ENCODE measurements around the gene BCL3. TPM values are rescaled to one million over a fixed set of nuclear protein-coding genes. Genes with fewer than 3 reads are reported as not detected.

The BCL3 gene
- polyA plus RNA-seq, 1 donor (not counting 4 experiments of a cell fraction or from before 2014, with no cell fraction given) = 1.1 TPM

DNA sequence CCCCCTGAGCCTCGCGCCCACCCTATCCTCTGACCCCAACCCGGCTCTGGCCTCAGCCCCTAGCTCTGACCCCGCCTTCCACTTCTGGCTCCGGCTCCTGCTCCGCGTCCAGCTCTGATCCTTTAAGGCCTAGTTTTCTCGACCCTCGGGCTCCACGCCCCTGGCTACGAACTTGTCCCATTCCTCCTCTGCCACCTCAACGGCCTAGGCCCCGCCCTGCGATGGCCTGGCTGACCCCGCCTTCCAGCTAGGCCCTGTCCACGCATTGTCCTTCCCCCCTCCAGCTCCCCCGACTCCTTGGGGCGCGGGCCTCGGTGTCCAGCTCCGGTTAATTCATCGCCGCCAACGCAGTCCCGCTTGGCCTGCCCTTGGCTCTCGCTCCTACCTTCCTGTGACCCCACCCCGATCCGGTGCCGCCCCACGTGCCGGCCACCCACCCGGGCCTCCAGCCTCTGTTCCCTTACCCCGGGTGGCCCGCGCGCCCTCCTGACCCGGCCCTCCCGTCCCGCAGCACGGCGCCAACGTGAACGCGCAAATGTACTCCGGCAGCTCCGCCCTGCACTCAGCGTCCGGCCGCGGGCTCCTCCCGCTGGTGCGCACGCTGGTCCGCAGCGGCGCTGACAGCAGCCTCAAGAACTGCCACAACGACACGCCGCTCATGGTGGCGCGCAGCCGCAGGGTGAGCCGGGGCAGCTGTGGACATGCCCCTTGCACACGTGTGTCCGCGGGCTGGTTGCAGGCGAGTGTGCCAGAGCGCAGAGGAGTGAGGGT lies 9.4 kb downstream of the BCL3 start:
- peaks cover 19% of the 10 kb centered on the region for H3K4me1 ChIP-seq (ENCODE audit: control insufficient read depth, extremely low read depth, insufficient read depth, low read length)
- no peak overlapping the region for H3K4me2 ChIP-seq (ENCODE audit: control insufficient read depth, extremely low read depth, insufficient read depth, low read depth, low read length)
- no peak overlapping the region for H3K27ac ChIP-seq (ENCODE audit: control insufficient read depth, insufficient read depth, low read length)
- H3K36me3 ChIP-seq (ENCODE audit: control insufficient read depth in 2 of 2, extremely low read depth in 1 of 2, insufficient read depth in 2 of 2, low read length in 2 of 2) = peaks cover 15 to 21% of the 10 kb centered on the region in 2 experiments
- no peaks in the 10 kb centered on the region for H3K9me1 ChIP-seq (ENCODE audit: control insufficient read depth, extremely low read depth, insufficient read depth, low read length)
- H3K9me3 ChIP-seq (ENCODE audit: control insufficient read depth, low read depth, low read length) = no peaks in the 10 kb centered on the region
- no peak overlapping the region for H3K9ac ChIP-seq (ENCODE audit: control insufficient read depth, extremely low read depth, insufficient read depth, low read length)
- no peaks in the 10 kb centered on the region for H4K20me1 ChIP-seq (ENCODE audit: control insufficient read depth, extremely low read depth, insufficient read depth, low read length)
- dilution Hi-C loops (cut with MboI; ENCODE audit: extremely low pct_ligation_motif_present, low sequenced_read_pairs) = no loop called here
- no peak overlapping the region for H3K4me3 ChIP-seq (ENCODE audit: control insufficient read depth in 2 of 3, extremely low read depth in 1 of 3, insufficient read depth in 2 of 3, low read depth in 1 of 3, low read length in 3 of 3)
- DNase-seq (ENCODE audit: low read depth, low spot score) (no peak), FAIRE-seq (no peak)
- TF ChIP-seq CTCF (optimal IDR thresholded peaks at IDR 0.05 in 1 of 3, IDR thresholded peaks at IDR 0.05 in 1 of 3, conservative IDR thresholded peaks at IDR 0.05 in 1 of 3; ENCODE audit: extremely low read depth in 1 of 3, insufficient read depth in 2 of 3, low read length in 3 of 3) (no peak), EZH2 (IDR thresholded peaks at IDR 0.05; ENCODE audit: low read length) (no peak)
- H2AFZ ChIP-seq (ENCODE audit: control insufficient read depth, low read length) = no peak overlapping the region
- peaks cover 3% of the 10 kb centered on the region for H3K79me2 ChIP-seq (ENCODE audit: control insufficient read depth, insufficient read depth, low read length)
- H3K27me3 ChIP-seq (ENCODE audit: control insufficient read depth, extremely low read depth, insufficient read depth, low read length) = no peaks in the 10 kb centered on the region

DNA sequence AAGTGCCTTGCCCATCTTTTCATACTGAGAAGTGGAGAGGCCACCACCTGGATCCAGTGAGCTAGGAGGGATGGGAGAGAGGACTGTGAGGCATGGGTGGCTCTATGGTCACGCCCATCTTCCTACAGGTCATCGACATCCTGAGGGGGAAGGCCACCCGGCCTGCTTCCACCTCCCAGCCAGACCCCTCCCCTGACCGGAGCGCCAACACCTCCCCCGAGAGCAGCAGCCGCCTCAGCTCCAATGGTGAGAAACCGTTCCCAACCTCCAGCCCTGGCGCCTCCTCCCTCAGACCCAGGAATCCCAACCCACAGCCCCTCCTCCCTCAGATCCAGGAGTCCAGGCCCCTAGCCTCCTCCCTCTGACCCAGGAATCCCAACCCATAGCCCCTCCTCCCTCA lies 10.1 kb downstream of the BCL3 start:
- Histone ChIP-seq H4K20me1 (ENCODE audit: control insufficient read depth, extremely low read depth, insufficient read depth, low read length) (no peaks in the 10 kb centered on the region), H3K4me1 (ENCODE audit: control insufficient read depth, extremely low read depth, insufficient read depth, low read length) (peaks cover 16% of the 10 kb centered on the region), H3K9ac (ENCODE audit: control insufficient read depth, extremely low read depth, insufficient read depth, low read length) (no peak overlapping the region), H3K4me2 (ENCODE audit: control insufficient read depth, extremely low read depth, insufficient read depth, low read depth, low read length) (no peak overlapping the region), H3K9me1 (ENCODE audit: control insufficient read depth, extremely low read depth, insufficient read depth, low read length) (no peaks in the 10 kb centered on the region), H3K9me3 (ENCODE audit: control insufficient read depth, low read depth, low read length) (no peaks in the 10 kb centered on the region), H3K4me3 (ENCODE audit: control insufficient read depth in 2 of 3, extremely low read depth in 1 of 3, insufficient read depth in 2 of 3, low read depth in 1 of 3, low read length in 3 of 3) (no peak overlapping the region), H3K79me2 (ENCODE audit: control insufficient read depth, insufficient read depth, low read length) (peaks cover 3% of the 10 kb centered on the region), H3K27ac (ENCODE audit: control insufficient read depth, insufficient read depth, low read length) (no peak overlapping the region), H2AFZ (ENCODE audit: control insufficient read depth, low read length) (no peak overlapping the region), H3K27me3 (ENCODE audit: control insufficient read depth, extremely low read depth, insufficient read depth, low read length) (no peaks in the 10 kb centered on the region), H3K36me3 (ENCODE audit: control insufficient read depth in 2 of 2, extremely low read depth in 1 of 2, insufficient read depth in 2 of 2, low read length in 2 of 2) (peaks cover 15 to 19% of the 10 kb centered on the region in 2 experiments)
- FAIRE-seq = no peak
- no peak for DNase-seq (ENCODE audit: low read depth, low spot score)
- dilution Hi-C loops (cut with MboI; ENCODE audit: extremely low pct_ligation_motif_present, low sequenced_read_pairs) = no loop called here
- TF ChIP-seq CTCF (optimal IDR thresholded peaks at IDR 0.05 in 1 of 3, IDR thresholded peaks at IDR 0.05 in 1 of 3, conservative IDR thresholded peaks at IDR 0.05 in 1 of 3; ENCODE audit: extremely low read depth in 1 of 3, insufficient read depth in 2 of 3, low read length in 3 of 3) (no peak), EZH2 (IDR thresholded peaks at IDR 0.05; ENCODE audit: low read length) (no peak)
